ENCODE measurements around the gene CD180. TPM values are rescaled to one million over a fixed set of nuclear protein-coding genes. Genes with fewer than 3 reads are reported as not detected.

CD180 gene
- total RNA-seq, 2 experiments from 2014 or later, result 14.4 to 15.7 TPM

DNA sequence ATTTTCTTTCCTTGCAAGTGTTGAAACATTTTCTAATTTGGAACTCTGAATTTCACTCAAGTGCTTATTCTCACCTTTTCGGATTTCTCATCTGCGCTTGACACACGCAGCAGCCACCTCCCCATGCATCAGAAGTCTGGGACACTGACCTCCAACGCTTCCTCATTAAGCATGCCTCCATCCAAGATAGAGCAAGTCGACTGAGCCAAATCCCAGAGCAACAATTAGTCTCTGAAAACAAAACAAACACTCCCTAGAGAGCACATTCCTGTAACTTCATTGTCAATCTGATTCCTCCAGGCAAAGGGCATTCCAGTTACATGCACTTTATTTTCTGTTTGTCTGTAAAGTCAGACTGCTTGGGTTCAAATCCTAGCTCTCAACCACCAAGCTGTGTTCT lies 5.7 kb downstream of the CD180 start:
- no TSS peak for BruUV-seq (replicated peaks)
- Histone ChIP-seq H2AFZ (ENCODE audit: low read length) (no peak overlapping the region), H3K4me3 (ENCODE audit: low read depth, low read length, poor library complexity, severe bottlenecking) (no peak overlapping the region), H3K36me3 (ENCODE audit: insufficient read depth, low read length) (peaks cover 39% of the 10 kb centered on the region), H3K27ac (ENCODE audit: low read depth, low read length, poor library complexity, severe bottlenecking) (no peak overlapping the region), H3K79me2 (ENCODE audit: insufficient read depth, low read depth, low read length) (peaks cover 94% of the 10 kb centered on the region; the same call in 1 of the 2 replicates), H3K9me3 (ENCODE audit: low read length) (peaks cover 5% of the 10 kb centered on the region; the same call in 1 of the 2 replicates), H3K4me2 (ENCODE audit: low read length) (peak overlapping the region; percentile 67; the same call in 1 of the 2 replicates), H3K4me1 (ENCODE audit: insufficient read depth, low read length, poor library complexity, severe bottlenecking) (peaks cover 88% of the 10 kb centered on the region), H3K9me2 (ENCODE audit: insufficient read depth, low read length) (no peaks in the 10 kb centered on the region), H4K20me1 (ENCODE audit: insufficient read depth, low read length) (no peaks in the 10 kb centered on the region)
- TF ChIP-seq, protein P1, sequence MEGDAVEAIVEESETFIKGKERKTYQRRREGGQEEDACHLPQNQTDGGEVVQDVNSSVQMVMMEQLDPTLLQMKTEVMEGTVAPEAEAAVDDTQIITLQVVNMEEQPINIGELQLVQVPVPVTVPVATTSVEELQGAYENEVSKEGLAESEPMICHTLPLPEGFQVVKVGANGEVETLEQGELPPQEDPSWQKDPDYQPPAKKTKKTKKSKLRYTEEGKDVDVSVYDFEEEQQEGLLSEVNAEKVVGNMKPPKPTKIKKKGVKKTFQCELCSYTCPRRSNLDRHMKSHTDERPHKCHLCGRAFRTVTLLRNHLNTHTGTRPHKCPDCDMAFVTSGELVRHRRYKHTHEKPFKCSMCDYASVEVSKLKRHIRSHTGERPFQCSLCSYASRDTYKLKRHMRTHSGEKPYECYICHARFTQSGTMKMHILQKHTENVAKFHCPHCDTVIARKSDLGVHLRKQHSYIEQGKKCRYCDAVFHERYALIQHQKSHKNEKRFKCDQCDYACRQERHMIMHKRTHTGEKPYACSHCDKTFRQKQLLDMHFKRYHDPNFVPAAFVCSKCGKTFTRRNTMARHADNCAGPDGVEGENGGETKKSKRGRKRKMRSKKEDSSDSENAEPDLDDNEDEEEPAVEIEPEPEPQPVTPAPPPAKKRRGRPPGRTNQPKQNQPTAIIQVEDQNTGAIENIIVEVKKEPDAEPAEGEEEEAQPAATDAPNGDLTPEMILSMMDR (conservative IDR thresholded peaks at IDR 0.05; ENCODE audit: low read length), result no peak
- no peak for TF ChIP-seq EZH2phosphoT487 (IDR thresholded peaks at IDR 0.05; ENCODE audit: borderline replicate concordance, low read depth, low read length)
- DNase-seq (ENCODE audit: low spot score), result no peak
- intact Hi-C loops (cut with micrococcal nuclease; ENCODE audit: unreplicated experiment), result loop anchor here (10.0 kb wide), 1 partner anchor 486 kb away; no protein-coding TSS in a partner anchor
- POLR2A ChIA-PET, result interaction anchor here (0.6 to 2.4 kb wide), 5 partner anchors 10 to 1574 kb away, joined by 3 to 17 read pairs (median 3); no protein-coding TSS in a partner anchor
- CTCF ChIA-PET (ENCODE audit: unreplicated experiment), result interaction anchor here (1.1 kb wide), 1 partner anchor 15 kb away, joined by 5 read pairs; no protein-coding TSS in a partner anchor

DNA sequence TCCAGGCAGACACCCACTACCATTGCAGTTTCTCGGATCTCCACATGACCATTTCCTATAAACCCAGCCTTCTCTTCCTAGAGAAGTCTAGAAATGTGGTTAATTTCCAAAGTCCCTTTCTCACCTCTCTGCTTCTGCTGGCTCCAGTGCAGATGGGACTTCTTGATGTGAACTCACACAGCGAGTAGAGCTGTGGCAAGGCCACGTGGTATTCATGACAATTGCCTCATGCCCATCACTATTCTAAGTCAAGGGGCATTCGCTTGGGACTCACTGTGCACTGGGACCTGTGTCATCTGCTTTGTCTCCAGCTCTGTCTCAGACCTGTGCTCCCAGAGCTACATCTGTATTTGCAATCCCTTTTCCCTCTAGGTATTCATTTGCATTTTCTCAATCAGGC lies 6.2 kb downstream of the CD180 start:
- TF ChIP-seq, protein P1 (conservative IDR thresholded peaks at IDR 0.05; ENCODE audit: low read length), result no peak
- TF ChIP-seq EZH2phosphoT487 (IDR thresholded peaks at IDR 0.05; ENCODE audit: borderline replicate concordance, low read depth, low read length), result no peak
- ChIA-PET CTCF (ENCODE audit: unreplicated experiment) (no interaction called here), POLR2A (interaction anchor here (1.3 to 2.4 kb wide), 2 partner anchors 12 to 16 kb away, joined by 3 to 17 read pairs; no protein-coding TSS in a partner anchor)
- H3K4me3 ChIP-seq (ENCODE audit: low read depth, low read length, poor library complexity, severe bottlenecking), result no peak overlapping the region
- H3K79me2 ChIP-seq (ENCODE audit: insufficient read depth, low read depth, low read length), result peaks cover 94% of the 10 kb centered on the region; the same call in 1 of the 2 replicates
- no peak overlapping the region for H2AFZ ChIP-seq (ENCODE audit: low read length)
- H3K36me3 ChIP-seq (ENCODE audit: insufficient read depth, low read length), result peaks cover 43% of the 10 kb centered on the region
- DNase-seq (ENCODE audit: low spot score), result no peak
- no peak overlapping the region for H3K27ac ChIP-seq (ENCODE audit: low read depth, low read length, poor library complexity, severe bottlenecking)
- H3K4me2 ChIP-seq (ENCODE audit: low read length), result peak overlapping the region; percentile 67
- peaks cover 84% of the 10 kb centered on the region for H3K4me1 ChIP-seq (ENCODE audit: insufficient read depth, low read length, poor library complexity, severe bottlenecking)
- intact Hi-C loops (cut with micrococcal nuclease; ENCODE audit: unreplicated experiment), result loop anchor here (10.0 kb wide), 1 partner anchor 486 kb away; no protein-coding TSS in a partner anchor
- no peaks in the 10 kb centered on the region for H3K9me2 ChIP-seq (ENCODE audit: insufficient read depth, low read length)
- no TSS peak for BruUV-seq (replicated peaks)
- peaks cover 5% of the 10 kb centered on the region; the same call in 1 of the 2 replicates for H3K9me3 ChIP-seq (ENCODE audit: low read length)
- no peaks in the 10 kb centered on the region for H4K20me1 ChIP-seq (ENCODE audit: insufficient read depth, low read length)

DNA sequence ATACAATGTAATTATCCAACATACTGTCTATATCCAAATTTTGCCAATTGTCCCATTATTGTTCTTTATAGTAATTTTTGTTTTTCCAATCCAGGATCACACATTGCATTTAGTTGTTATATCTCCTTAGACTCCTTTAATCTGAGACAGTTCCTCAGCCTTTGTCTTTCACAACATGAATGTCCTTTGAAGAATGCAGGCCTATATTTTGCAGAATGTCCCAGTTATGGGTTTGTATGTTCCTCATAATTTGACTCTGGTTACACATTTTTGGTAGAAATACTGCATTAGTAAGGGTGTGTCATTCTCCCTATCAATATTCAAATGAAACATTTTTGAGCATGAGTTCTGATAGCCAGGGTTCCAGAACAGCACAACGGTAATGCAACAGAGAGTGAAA lies 6.7 kb downstream of the CD180 start:
- H3K79me2 ChIP-seq (ENCODE audit: insufficient read depth, low read depth, low read length), result peaks cover 90% of the 10 kb centered on the region; the same call in 1 of the 2 replicates
- H3K4me3 ChIP-seq (ENCODE audit: low read depth, low read length, poor library complexity, severe bottlenecking), result peak overlapping the region; percentile 35
- no TSS peak for BruUV-seq (replicated peaks)
- CTCF ChIA-PET (ENCODE audit: unreplicated experiment), result no interaction called here
- no peaks in the 10 kb centered on the region for H4K20me1 ChIP-seq (ENCODE audit: insufficient read depth, low read length)
- POLR2A ChIA-PET, result interaction anchor here (1.2 to 2.4 kb wide), 4 partner anchors 13 to 18 kb away, joined by 3 to 17 read pairs (median 8); no protein-coding TSS in a partner anchor
- TF ChIP-seq EZH2phosphoT487 (IDR thresholded peaks at IDR 0.05; ENCODE audit: borderline replicate concordance, low read depth, low read length), result no peak
- TF ChIP-seq, protein P1 (conservative IDR thresholded peaks at IDR 0.05; ENCODE audit: low read length), result no peak
- intact Hi-C loops (cut with micrococcal nuclease; ENCODE audit: unreplicated experiment), result loop anchor here (10.0 kb wide), 1 partner anchor 485 kb away; no protein-coding TSS in a partner anchor
- no peak overlapping the region for H2AFZ ChIP-seq (ENCODE audit: low read length)
- H3K4me2 ChIP-seq (ENCODE audit: low read length), result peak overlapping the region; percentile 67
- no peaks in the 10 kb centered on the region for H3K9me2 ChIP-seq (ENCODE audit: insufficient read depth, low read length)
- H3K27ac ChIP-seq (ENCODE audit: low read depth, low read length, poor library complexity, severe bottlenecking), result no peak overlapping the region
- H3K4me1 ChIP-seq (ENCODE audit: insufficient read depth, low read length, poor library complexity, severe bottlenecking), result peaks cover 79% of the 10 kb centered on the region
- no peak for DNase-seq (ENCODE audit: low spot score)
- peaks cover 48% of the 10 kb centered on the region for H3K36me3 ChIP-seq (ENCODE audit: insufficient read depth, low read length)
- peaks cover 5% of the 10 kb centered on the region; the same call in 1 of the 2 replicates for H3K9me3 ChIP-seq (ENCODE audit: low read length)

Data from OCI-LY7 (cell line).